HG03139 (cell line): ENCODE results near the gene TMEM50A.
"Not testable (repeated sequence)": the region's sequence is repeated elsewhere in the genome, so short reads cannot be mapped to it uniquely, and the experiment has no call there.

ENCODE experiments used
- ATAC-seq: cut with Tn5 transposase; IDR thresholded peaks from one replicate; pipeline ENCODE4 v1.9.1; 2021; ENCODE audit not compliant: unreplicated experiment

TMEM50A gene

GRCh38 chr1:25329950-25330349 is 8.2 kb upstream of the TMEM50A start:
- not testable (repeated sequence) for ATAC-seq

- peak; percentile 34 for ATAC-seq
These were observed 1.2 kb upstream of the TMEM50A start for GRCh38 chr1:25336922-25337354.

- peak; percentile 28 for ATAC-seq
These were observed 499 bp upstream of the TMEM50A start for GRCh38 chr1:25337483-25338187.

GRCh38 chr1:25338986-25339385 is 852 bp downstream of the TMEM50A start:
- ATAC-seq = no peak

- no peak for ATAC-seq
These were observed 3.6 kb downstream of the TMEM50A start for GRCh38 chr1:25341746-25342145.

GRCh38 chr1:25342846-25343245 is 4.7 kb downstream of the TMEM50A start:
- no peak for ATAC-seq

- ATAC-seq = no peak
These were observed 5.7 kb downstream of the TMEM50A start for GRCh38 chr1:25343872-25344271.

- no peak for ATAC-seq
These were observed 9.4 kb downstream of the TMEM50A start for GRCh38 chr1:25347556-25347955.

GRCh38 chr1:25349606-25350005 is 11.5 kb downstream of the TMEM50A start:
- no peak for ATAC-seq

GRCh38 chr1:25355841-25356395 is 17.8 kb downstream of the TMEM50A start:
- no peak for ATAC-seq

- ATAC-seq = no peak
These were observed 18.3 kb downstream of the TMEM50A start for GRCh38 chr1:25356441-25356840.

GRCh38 chr1:25356848-25357247 is 18.7 kb downstream of the TMEM50A start:
- ATAC-seq = no peak

GRCh38 chr1:25360596-25361581 is 22.8 kb downstream of the TMEM50A start:
- no peak for ATAC-seq

GRCh38 chr1:25361901-25362300 is 23.8 kb downstream of the TMEM50A start:
- ATAC-seq = no peak

- not testable (repeated sequence) for ATAC-seq
These were observed 24.8 kb downstream of the TMEM50A start for GRCh38 chr1:25362634-25363559.

GRCh38 chr1:25369241-25369640 is 31.1 kb downstream of the TMEM50A start:
- ATAC-seq = no peak

GRCh38 chr1:25369691-25370271 is 31.6 kb downstream of the TMEM50A start:
- ATAC-seq = not testable (repeated sequence)

GRCh38 chr1:25371757-25372156 is 33.6 kb downstream of the TMEM50A start:
- ATAC-seq = not testable (repeated sequence)

- not testable (repeated sequence) for ATAC-seq
These were observed 40.2 kb downstream of the TMEM50A start for GRCh38 chr1:25378367-25378766.

- not testable (repeated sequence) for ATAC-seq
These were observed 44.4 kb downstream of the TMEM50A start for GRCh38 chr1:25382543-25382942.
